ENCODE measurements around the gene SIGLEC9.

Gene SIGLEC9

DNA sequence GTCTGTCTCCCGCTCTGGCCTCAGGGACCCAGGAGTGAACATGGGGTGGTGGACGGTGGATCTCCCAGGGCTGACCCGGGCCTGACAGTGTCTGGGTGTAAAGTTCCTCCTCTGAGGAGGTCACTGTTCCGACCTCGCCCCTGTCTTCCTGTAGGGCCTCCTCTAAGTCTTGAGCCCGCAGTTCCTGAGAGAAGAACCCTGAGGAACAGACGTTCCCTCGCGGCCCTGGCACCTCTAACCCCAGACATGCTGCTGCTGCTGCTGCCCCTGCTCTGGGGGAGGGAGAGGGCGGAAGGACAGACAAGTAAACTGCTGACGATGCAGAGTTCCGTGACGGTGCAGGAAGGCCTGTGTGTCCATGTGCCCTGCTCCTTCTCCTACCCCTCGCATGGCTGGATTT, at the start of gene SIGLEC9:
TSS of gene SIGLEC9 (plus strand) at position 178 of the 400 bp plus-strand sequence. CDS start at position 247, 69 bp downstream.
- H3K4me1 Mint-ChIP-seq, result peaks cover 16% of the 10 kb centered on the region
- H3K4me3 Mint-ChIP-seq, result no peak within 1 kb of the TSS
- no peaks in the 10 kb centered on the region for H3K36me3 Mint-ChIP-seq (ENCODE audit: low read depth)
- H3K27ac Mint-ChIP-seq, result no peak within 1 kb of the TSS
- no peaks in the 10 kb centered on the region for H3K9me3 Mint-ChIP-seq
- no peak for DNase-seq
- TF ChIP-seq, protein P1, sequence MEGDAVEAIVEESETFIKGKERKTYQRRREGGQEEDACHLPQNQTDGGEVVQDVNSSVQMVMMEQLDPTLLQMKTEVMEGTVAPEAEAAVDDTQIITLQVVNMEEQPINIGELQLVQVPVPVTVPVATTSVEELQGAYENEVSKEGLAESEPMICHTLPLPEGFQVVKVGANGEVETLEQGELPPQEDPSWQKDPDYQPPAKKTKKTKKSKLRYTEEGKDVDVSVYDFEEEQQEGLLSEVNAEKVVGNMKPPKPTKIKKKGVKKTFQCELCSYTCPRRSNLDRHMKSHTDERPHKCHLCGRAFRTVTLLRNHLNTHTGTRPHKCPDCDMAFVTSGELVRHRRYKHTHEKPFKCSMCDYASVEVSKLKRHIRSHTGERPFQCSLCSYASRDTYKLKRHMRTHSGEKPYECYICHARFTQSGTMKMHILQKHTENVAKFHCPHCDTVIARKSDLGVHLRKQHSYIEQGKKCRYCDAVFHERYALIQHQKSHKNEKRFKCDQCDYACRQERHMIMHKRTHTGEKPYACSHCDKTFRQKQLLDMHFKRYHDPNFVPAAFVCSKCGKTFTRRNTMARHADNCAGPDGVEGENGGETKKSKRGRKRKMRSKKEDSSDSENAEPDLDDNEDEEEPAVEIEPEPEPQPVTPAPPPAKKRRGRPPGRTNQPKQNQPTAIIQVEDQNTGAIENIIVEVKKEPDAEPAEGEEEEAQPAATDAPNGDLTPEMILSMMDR (IDR thresholded peaks at IDR 0.05), result no peak
- peaks cover 36% of the 10 kb centered on the region for H3K27me3 Mint-ChIP-seq (ENCODE audit: low read depth, poor library complexity)

DNA sequence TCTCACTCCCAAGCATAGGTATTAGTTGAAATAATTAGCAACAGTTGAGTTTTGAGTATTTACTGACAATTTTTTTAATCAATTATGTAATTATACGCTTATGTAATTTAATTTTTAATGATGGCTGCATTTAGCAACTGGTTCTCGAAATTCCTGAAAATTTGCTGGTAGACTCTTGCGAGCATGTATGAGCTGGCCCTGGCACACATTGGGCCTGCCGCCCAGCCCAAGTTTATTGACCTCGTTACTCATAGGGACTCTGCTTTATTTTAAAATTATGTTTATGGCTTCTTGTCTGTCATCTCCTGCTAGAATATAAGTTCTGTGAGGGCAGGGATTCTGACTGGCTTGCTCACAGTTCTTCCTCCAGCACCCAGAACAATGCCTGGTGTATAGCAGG, 48.7 kb upstream of the SIGLEC9 start:
- peaks cover 13% of the 10 kb centered on the region for H3K27me3 Mint-ChIP-seq (ENCODE audit: low read depth, poor library complexity)
- no peaks in the 10 kb centered on the region for H3K36me3 Mint-ChIP-seq (ENCODE audit: low read depth)
- no peak overlapping the region for H3K27ac Mint-ChIP-seq
- H3K4me1 Mint-ChIP-seq, result no peaks in the 10 kb centered on the region
- no peak for DNase-seq
- H3K4me3 Mint-ChIP-seq, result no peak overlapping the region
- H3K9me3 Mint-ChIP-seq, result peaks cover 18% of the 10 kb centered on the region
- TF ChIP-seq, protein P1 (IDR thresholded peaks at IDR 0.05), result no peak

DNA sequence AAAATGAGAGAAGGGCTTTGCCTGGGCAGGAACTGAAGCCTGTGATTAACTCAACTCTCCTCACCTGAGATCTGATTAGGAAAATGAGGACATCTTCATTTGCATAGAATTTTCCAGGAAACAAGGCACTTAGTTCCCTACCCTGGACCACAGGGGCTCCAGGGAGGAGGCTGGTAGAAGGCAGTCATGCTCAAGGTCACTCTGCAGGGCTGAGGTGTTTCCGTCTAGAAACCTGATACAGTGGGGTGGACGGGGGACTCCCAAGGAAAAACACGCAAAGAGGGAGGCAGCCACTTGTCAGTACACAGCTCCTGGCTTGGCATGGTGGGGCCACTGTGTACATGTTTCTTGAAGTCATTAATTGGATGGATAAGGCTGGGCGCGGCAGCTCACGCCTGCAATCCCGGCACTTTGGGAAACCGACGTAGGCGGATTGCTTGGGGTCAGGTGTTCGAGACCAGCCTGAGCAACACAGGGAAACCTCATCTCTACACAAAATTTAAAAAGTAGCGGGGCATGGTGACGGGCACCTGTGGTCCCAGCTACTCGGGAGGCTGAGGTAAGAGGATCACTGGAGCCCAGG, 48.0 kb upstream of the SIGLEC9 start:
- H3K27me3 Mint-ChIP-seq (ENCODE audit: low read depth, poor library complexity), result peaks cover 10% of the 10 kb centered on the region
- DNase-seq, result no peak
- H3K4me3 Mint-ChIP-seq, result no peak overlapping the region
- no peaks in the 10 kb centered on the region for H3K36me3 Mint-ChIP-seq (ENCODE audit: low read depth)
- H3K9me3 Mint-ChIP-seq, result peaks cover 18% of the 10 kb centered on the region
- TF ChIP-seq, protein P1 (IDR thresholded peaks at IDR 0.05), result no peak
- no peaks in the 10 kb centered on the region for H3K4me1 Mint-ChIP-seq
- H3K27ac Mint-ChIP-seq, result no peak overlapping the region

DNA sequence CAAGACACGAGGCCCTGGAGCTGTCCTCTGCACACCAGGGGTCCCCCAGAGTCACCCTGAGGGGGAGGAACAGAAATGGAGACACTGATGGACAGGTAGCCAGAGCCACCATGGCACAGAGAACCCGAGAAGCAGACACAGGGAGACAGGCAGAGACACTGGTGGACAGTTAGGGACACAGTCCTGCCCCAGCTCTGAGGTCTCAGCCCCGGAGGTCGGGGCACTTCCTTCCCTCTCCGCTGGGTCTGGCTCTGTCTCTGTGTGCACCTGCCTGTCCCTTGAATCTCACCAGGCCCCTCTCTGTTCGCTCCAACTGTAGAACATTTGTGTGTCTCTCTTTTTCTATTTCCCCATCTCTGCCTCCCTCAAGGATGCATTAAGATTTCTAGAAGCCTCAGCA, 46.6 kb upstream of the SIGLEC9 start:
- peaks cover 13% of the 10 kb centered on the region for H3K27me3 Mint-ChIP-seq (ENCODE audit: low read depth, poor library complexity)
- no peaks in the 10 kb centered on the region for H3K36me3 Mint-ChIP-seq (ENCODE audit: low read depth)
- no peak overlapping the region for H3K4me3 Mint-ChIP-seq
- TF ChIP-seq, protein P1 (IDR thresholded peaks at IDR 0.05), result no peak
- peaks cover 14% of the 10 kb centered on the region for H3K9me3 Mint-ChIP-seq
- H3K4me1 Mint-ChIP-seq, result peaks cover 11% of the 10 kb centered on the region
- H3K27ac Mint-ChIP-seq, result no peak overlapping the region
- DNase-seq, result no peak

DNA sequence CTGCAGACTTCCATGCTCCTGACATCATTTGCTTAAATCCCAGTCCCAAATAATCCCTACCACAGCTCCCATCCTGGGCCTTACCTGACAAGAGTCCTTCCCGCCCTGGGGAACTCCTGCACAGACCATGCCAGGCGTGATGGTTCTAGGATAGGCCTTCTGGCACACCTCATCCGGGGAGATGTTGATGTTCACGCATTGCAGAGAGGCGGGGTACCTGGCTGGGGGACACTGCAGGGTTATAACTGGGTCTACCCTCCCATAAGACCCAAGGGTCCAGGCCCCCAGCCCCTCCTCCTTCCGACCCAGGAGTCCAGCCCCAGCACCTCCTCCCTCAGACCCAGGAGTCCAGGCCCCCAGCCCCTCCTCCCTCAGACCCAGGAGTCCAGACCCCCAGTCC, 46.0 kb upstream of the SIGLEC9 start:
- H3K4me1 Mint-ChIP-seq, result peaks cover 16% of the 10 kb centered on the region
- DNase-seq, result no peak
- no peaks in the 10 kb centered on the region for H3K36me3 Mint-ChIP-seq (ENCODE audit: low read depth)

More for the DNA sequence above, 46.0 kb upstream of the SIGLEC9 start:
- H3K4me3 Mint-ChIP-seq, result no peak overlapping the region
- peaks cover 8% of the 10 kb centered on the region for H3K9me3 Mint-ChIP-seq
- peaks cover 15% of the 10 kb centered on the region for H3K27me3 Mint-ChIP-seq (ENCODE audit: low read depth, poor library complexity)
- TF ChIP-seq, protein P1 (IDR thresholded peaks at IDR 0.05), result no peak
- no peak overlapping the region for H3K27ac Mint-ChIP-seq
